HCT116 (cell line): ENCODE results near the gene PHF8. TPM values are rescaled to one million over a fixed set of nuclear protein-coding genes. Genes with fewer than 3 reads are reported as not detected.

Source experiments
- ATAC-seq: fragments of 200-7000 bp; cut with Tn5 transposase; 2 replicates; pipeline ENCODE4 v1.9.1; 2020; ENCODE audit warnings: mild to moderate bottlenecking, moderate library complexity
- BruUV-seq: library from RNA; stranded (reverse); fragments of 400-500 nt; replicated peaks from 2 replicates; lab custom pipeline; 2021; lab: Mats Ljungman, UMichigan
- CTCF ChIA-PET: fragments of 300-600 bp; sonication (Branson Sonifier 250); formaldehyde crosslinking; loops from one replicate; lab custom pipeline; 2021; ENCODE audit warnings: antibody characterized with exemption; lab: Charles Lee
- POLR2A ChIA-PET: fragments of 300-600, 350-600 bp; sonication (Branson Sonifier 250); formaldehyde crosslinking; loops from one replicate; lab custom pipeline; 2021; ENCODE audit warnings: antibody characterized with exemption; lab: Charles Lee
- RAD21 ChIA-PET, 2 experiments: fragments of 300-600 bp; sonication (Branson Sonifier 250); formaldehyde crosslinking; loops; one replicate each; lab custom pipeline; 2023; ENCODE audit warnings: low total read pairs in 2 of 2; ENCODE audit not compliant: uncharacterized antibody in 2 of 2, unreplicated experiment in 2 of 2, low non-redundant PET in 1 of 2; lab: Charles Lee
- DNase-seq: peaks from one replicate; pipeline ENCODE4 v3.0.0-alpha.2; 2010; ENCODE audit warnings: low read depth, low spot score
- H2AFZ ChIP-seq: fragments of 200-600 bp; shearing (Covaris generic), sonication (generic); 2 replicates; pipeline ENCODE4 v1.6.1; 2017; ENCODE audit warnings: low read depth, mixed run types, mixed read lengths, antibody characterized with exemption, low read length; ENCODE audit not compliant: poor library complexity, severe bottlenecking
- H3K27ac ChIP-seq: 2 replicates; pipeline ENCODE4 v1.5.1; 2012; ENCODE audit warnings: low read depth, low read length
- H3K27me3 ChIP-seq: fragments of 200-600 bp; sonication (generic); 2 replicates; pipeline ENCODE4 v1.6.1; 2016; ENCODE audit warnings: mixed run types, low read length, mixed read lengths; ENCODE audit not compliant: insufficient read depth
- H3K36me3 ChIP-seq, 2 experiments: fragments of 200-500 bp in 1 of 2; fragments of 200-600 bp in 1 of 2; sonication (Bioruptor generic) in 1 of 2; sonication (generic) in 1 of 2; 2 replicates each; pipeline versions ENCODE4 v1.5.1 to v1.6.1; 2014 to 2016; ENCODE audit warnings: low read length in 2 of 2, inconsistent platforms in 1 of 2, mixed read lengths in 1 of 2, mixed run types in 1 of 2; ENCODE audit not compliant: insufficient read depth in 2 of 2, control insufficient read depth in 1 of 2
- H3K4me1 ChIP-seq, 2 experiments: fragments of 200-600 bp in 1 of 2; sonication (generic) in 1 of 2; 2 replicates each; pipeline versions ENCODE4 v1.5.1 to v1.6.1; 2012 to 2017; ENCODE audit warnings: low read length in 2 of 2, inconsistent platforms in 1 of 2, mild to moderate bottlenecking in 1 of 2, mixed read lengths in 1 of 2, mixed run types in 1 of 2, moderate library complexity in 1 of 2; ENCODE audit not compliant: insufficient read depth in 2 of 2, control insufficient read depth in 1 of 2
- H3K4me2 ChIP-seq: fragments of 200-600 bp; sonication (generic); 2 replicates; pipeline ENCODE4 v1.6.1; 2017; ENCODE audit warnings: mixed run types, low read length, mixed read lengths
- H3K4me3 ChIP-seq, 2 experiments: fragments of 200-600 bp in 1 of 2; sonication (generic) in 1 of 2; replicated peaks in 1 of 2; 2 replicates each; pipeline ENCODE4 v1.5.1; 2011 to 2016; ENCODE audit warnings: low read length in 2 of 2, control low read depth in 1 of 2, low read depth in 1 of 2, mild to moderate bottlenecking in 1 of 2, mixed read lengths in 1 of 2, mixed run types in 1 of 2
- H3K79me2 ChIP-seq: fragments of 200-600 bp; sonication (generic); 2 replicates; pipeline ENCODE4 v1.6.1; 2017; ENCODE audit warnings: mild to moderate bottlenecking, mixed run types, low read length, moderate library complexity, mixed read lengths; ENCODE audit not compliant: insufficient read depth
- H3K9ac ChIP-seq: fragments of 200-600 bp; sonication (generic); 2 replicates; pipeline ENCODE4 v1.6.1; 2016; ENCODE audit warnings: low read length, mixed read lengths
- H3K9me2 ChIP-seq: fragments of 200-600 bp; sonication (generic), shearing (Covaris generic); 2 replicates; pipeline ENCODE4 v1.6.1; 2017; ENCODE audit warnings: mixed run types, mild to moderate bottlenecking, moderate library complexity; ENCODE audit not compliant: insufficient read depth
- H3K9me3 ChIP-seq, 2 experiments: fragments of 200-500 bp in 1 of 2; fragments of 200-600 bp in 1 of 2; sonication (Bioruptor generic) in 1 of 2; sonication (generic) in 1 of 2; 2 replicates each; pipeline ENCODE4 v1.6.1; 2014 to 2017; ENCODE audit warnings: low read length in 2 of 2, mixed read lengths in 2 of 2, inconsistent platforms in 1 of 2, low read depth in 1 of 2, mild to moderate bottlenecking in 1 of 2, mixed run types in 1 of 2, moderate library complexity in 1 of 2; ENCODE audit not compliant: control insufficient read depth in 1 of 2, insufficient read depth in 1 of 2
- H4K20me1 ChIP-seq: fragments of 200-600 bp; sonication (generic), shearing (Covaris generic); 2 replicates; pipeline ENCODE4 v1.6.1; 2017; ENCODE audit warnings: mixed run types, mild to moderate bottlenecking, moderate library complexity; ENCODE audit not compliant: insufficient read depth
- ATF3 ChIP-seq: IDR thresholded peaks from 2 replicates; pipeline ENCODE4 v1.6.1; 2012
- CEBPB ChIP-seq: IDR thresholded peaks from 2 replicates; pipeline ENCODE4 v1.6.1; 2012; ENCODE audit warnings: low read depth
- CTCF ChIP-seq, 3 experiments: fragments of 200-600 bp in 1 of 3; sonication (generic) in 1 of 3; IDR thresholded peaks in 2 of 3; conservative IDR thresholded peaks in 1 of 3; 2 replicates each; pipeline ENCODE4 v1.5.1; 2012 to 2017; ENCODE audit warnings: low read depth in 2 of 3, low read length in 2 of 3, antibody characterized with exemption in 1 of 3, borderline replicate concordance in 1 of 3, control low read depth in 1 of 3, mild to moderate bottlenecking in 1 of 3, mixed read lengths in 1 of 3, mixed run types in 1 of 3, moderate library complexity in 1 of 3; ENCODE audit not compliant: insufficient read depth in 1 of 3
- EGR1 ChIP-seq: IDR thresholded peaks from 2 replicates; pipeline ENCODE4 v1.6.1; 2012; ENCODE audit warnings: low read depth
- POLR2A ChIP-seq: IDR thresholded peaks from 2 replicates; pipeline ENCODE4 v1.7.0; 2011; ENCODE audit warnings: borderline replicate concordance; ENCODE audit not compliant: insufficient read depth, insufficient read length; ENCODE audit errors: extremely low read depth
- SP1 ChIP-seq: IDR thresholded peaks from 2 replicates; pipeline ENCODE4 v1.6.1; 2012; ENCODE audit warnings: low read depth
- intact Hi-C: fragments of 100-400 bp; cut with micrococcal nuclease; formaldehyde crosslinking; loops from 2 replicates; pipeline ENCODE4 v1.10.0; 2022
- total RNA-seq: library from RNA; stranded (reverse); gene quantifications from one replicate; pipeline ENCODE4 v1.2.1, GENCODE V29; 2021; ENCODE audit not compliant: unreplicated experiment

Gene PHF8
- total RNA-seq, 1 experiment from 2014 or later: 28.0 TPM

GRCh38 chrX:54042609-54043021 lies 1.7 kb downstream of the PHF8 start:
- Histone ChIP-seq H3K9me2 (no peaks in the 10 kb centered on the region), H4K20me1 (no peaks in the 10 kb centered on the region), H3K4me2 (peak overlapping the region; percentile 88), H2AFZ (no peak overlapping the region), H3K4me3 (peak overlapping the region; percentile 71 to 74), H3K9me3 (no peaks in the 10 kb centered on the region), H3K27ac (no peak overlapping the region), H3K9ac (peak overlapping the region; percentile 80; the same call in 1 of the 2 replicates), H3K79me2 (peaks cover 7% of the 10 kb centered on the region), H3K4me1 (peaks cover 7 to 19% of the 10 kb centered on the region in 2 experiments), H3K27me3 (no peaks in the 10 kb centered on the region), H3K36me3 (peaks cover 0 to 3% of the 10 kb centered on the region in 2 experiments; a peak in 2 of 4 replicates)
- TF ChIP-seq ATF3 (no peak), CTCF (IDR thresholded peaks at IDR 0.05 in 2 of 3, conservative IDR thresholded peaks at IDR 0.05 in 1 of 3; ENCODE audit: borderline replicate concordance in 1 of 3, insufficient read depth in 1 of 3, low read depth in 2 of 3, low read length in 2 of 3) (peak in 1 of 3 experiments; percentile 17; a peak in 2 of 6 replicates), POLR2A (no peak), EGR1 (no peak)
- ChIA-PET CTCF (interaction anchor here (0.6 kb wide), 1 partner anchor 19 kb away, joined by 5 read pairs; no protein-coding TSS in a partner anchor), RAD21 (no interaction called here), POLR2A (interaction anchor here (1.2 kb wide), 1 partner anchor 35 kb away, joined by 3 read pairs; no protein-coding TSS in a partner anchor)
- DNase-seq (peak; percentile 4), ATAC-seq (0 out of 2 replicates have a peak, but pooled peaks have one; percentile 19)
- BruUV-seq: no TSS peak
- intact Hi-C loops: loop anchor here (5.0 kb wide), 1 partner anchor 140 kb away; the partner anchor contains the start of gene FAM120C

- Histone ChIP-seq H3K36me3 (peaks cover 0 to 4% of the 10 kb centered on the region in 2 experiments; a peak in 1 of 4 replicates), H3K4me2 (no peak overlapping the region), H2AFZ (no peak overlapping the region), H3K4me3 (no peak overlapping the region), H3K79me2 (no peaks in the 10 kb centered on the region), H4K20me1 (no peaks in the 10 kb centered on the region), H3K27me3 (no peaks in the 10 kb centered on the region), H3K9me2 (no peaks in the 10 kb centered on the region), H3K4me1 (no peaks in the 10 kb centered on the region), H3K27ac (no peak overlapping the region), H3K9me3 (no peaks in the 10 kb centered on the region), H3K9ac (no peak overlapping the region)
- ATAC-seq (no peak), DNase-seq (no peak)
- BruUV-seq: no TSS peak
- POLR2A ChIA-PET: no interaction called here
- RAD21 ChIA-PET: no interaction called here
- intact Hi-C loops: no loop called here
- CTCF ChIA-PET: no interaction called here
- TF ChIP-seq SP1: no peak
- no peak for TF ChIP-seq CEBPB
Observed at GRCh38 chrX:54030329-54030728, 13.9 kb downstream of the PHF8 start.
